Keratinocyte (primary cell): Measurements from ENCODE around the gene NMNAT2.

Experiments
- EZH2 ChIP-seq: IDR thresholded peaks from one replicate; pipeline ENCODE4 v1.6.1; 2012; ENCODE audit warnings: inconsistent platforms, mild to moderate bottlenecking, low read length, moderate library complexity
- TF ChIP-seq, protein P1 (sequence below), 3 experiments: IDR thresholded peaks in 1 of 3; conservative IDR thresholded peaks in 1 of 3; optimal IDR thresholded peaks in 1 of 3; 2 replicates in 2 of 3; 3 replicates in 1 of 3; pipeline versions ENCODE3 to v1.5.1; 2011; ENCODE audit warnings: low read length in 3 of 3, mild to moderate bottlenecking in 3 of 3, moderate library complexity in 2 of 3, control low read depth in 1 of 3, inconsistent platforms in 1 of 3; ENCODE audit not compliant: insufficient read depth in 2 of 3; ENCODE audit errors: extremely low read depth in 1 of 3

DNA sequence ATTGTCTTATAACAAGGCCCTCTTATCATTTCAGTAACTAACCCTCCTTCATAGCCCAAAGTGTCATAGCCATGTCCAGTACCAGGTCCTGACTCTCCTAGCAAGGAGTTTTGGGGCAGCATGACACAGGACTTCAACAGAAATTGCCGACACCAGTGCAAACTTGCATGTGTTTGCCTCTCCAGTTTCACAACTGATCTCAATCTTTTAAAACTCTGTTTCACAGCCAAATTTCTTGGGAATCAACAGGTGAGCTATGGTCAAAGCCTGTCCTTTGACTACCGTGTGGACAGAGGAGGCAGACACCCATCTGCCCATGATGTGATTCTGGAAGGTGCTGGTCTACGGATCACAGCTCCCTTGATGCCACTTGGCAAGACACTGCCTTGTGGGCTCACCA lies 195.3 kb downstream of the NMNAT2 start:
- TF ChIP-seq, protein P1, sequence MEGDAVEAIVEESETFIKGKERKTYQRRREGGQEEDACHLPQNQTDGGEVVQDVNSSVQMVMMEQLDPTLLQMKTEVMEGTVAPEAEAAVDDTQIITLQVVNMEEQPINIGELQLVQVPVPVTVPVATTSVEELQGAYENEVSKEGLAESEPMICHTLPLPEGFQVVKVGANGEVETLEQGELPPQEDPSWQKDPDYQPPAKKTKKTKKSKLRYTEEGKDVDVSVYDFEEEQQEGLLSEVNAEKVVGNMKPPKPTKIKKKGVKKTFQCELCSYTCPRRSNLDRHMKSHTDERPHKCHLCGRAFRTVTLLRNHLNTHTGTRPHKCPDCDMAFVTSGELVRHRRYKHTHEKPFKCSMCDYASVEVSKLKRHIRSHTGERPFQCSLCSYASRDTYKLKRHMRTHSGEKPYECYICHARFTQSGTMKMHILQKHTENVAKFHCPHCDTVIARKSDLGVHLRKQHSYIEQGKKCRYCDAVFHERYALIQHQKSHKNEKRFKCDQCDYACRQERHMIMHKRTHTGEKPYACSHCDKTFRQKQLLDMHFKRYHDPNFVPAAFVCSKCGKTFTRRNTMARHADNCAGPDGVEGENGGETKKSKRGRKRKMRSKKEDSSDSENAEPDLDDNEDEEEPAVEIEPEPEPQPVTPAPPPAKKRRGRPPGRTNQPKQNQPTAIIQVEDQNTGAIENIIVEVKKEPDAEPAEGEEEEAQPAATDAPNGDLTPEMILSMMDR (optimal IDR thresholded peaks at IDR 0.05 in 1 of 3, IDR thresholded peaks at IDR 0.05 in 1 of 3, conservative IDR thresholded peaks at IDR 0.05 in 1 of 3; ENCODE audit: extremely low read depth in 1 of 3, insufficient read depth in 2 of 3, low read length in 3 of 3): no peak
- no peak for TF ChIP-seq EZH2
